Nephron (organoid): ENCODE data around the gene ANXA9.

Experiments
- H3K27ac Mint-ChIP-seq, 3 experiments: 2 replicates each; pipeline ENCODE4 v1.8.0; 2020; ENCODE audit warnings: mixed read lengths in 3 of 3, mild to moderate bottlenecking in 2 of 3, moderate library complexity in 1 of 3
- H3K27me3 Mint-ChIP-seq: 2 replicates; pipeline ENCODE4 v1.8.0; 2021; ENCODE audit warnings: low read depth, mild to moderate bottlenecking, moderate library complexity, mixed read lengths
- H3K36me3 Mint-ChIP-seq: 2 replicates; pipeline ENCODE4 v1.8.0; 2020; ENCODE audit warnings: low read depth, mixed read lengths
- H3K4me1 Mint-ChIP-seq: 2 replicates; pipeline ENCODE4 v1.8.0; 2020; ENCODE audit warnings: mixed read lengths
- H3K4me3 Mint-ChIP-seq, 3 experiments: 2 replicates each; pipeline ENCODE4 v1.8.0; 2020; ENCODE audit warnings: mild to moderate bottlenecking in 3 of 3, mixed read lengths in 3 of 3, moderate library complexity in 2 of 3
- H3K9me3 Mint-ChIP-seq: 2 replicates; pipeline ENCODE4 v1.8.0; 2020; ENCODE audit warnings: mixed read lengths
- TF ChIP-seq, protein P1 (sequence below), 3 experiments: fragments of 200-600 bp; sonication (generic); IDR thresholded peaks; one replicate each; pipeline ENCODE4 v1.5.0; 2021; ENCODE audit warnings: antibody characterized with exemption in 3 of 3; ENCODE audit not compliant: unreplicated experiment in 3 of 3

The ANXA9 gene

DNA sequence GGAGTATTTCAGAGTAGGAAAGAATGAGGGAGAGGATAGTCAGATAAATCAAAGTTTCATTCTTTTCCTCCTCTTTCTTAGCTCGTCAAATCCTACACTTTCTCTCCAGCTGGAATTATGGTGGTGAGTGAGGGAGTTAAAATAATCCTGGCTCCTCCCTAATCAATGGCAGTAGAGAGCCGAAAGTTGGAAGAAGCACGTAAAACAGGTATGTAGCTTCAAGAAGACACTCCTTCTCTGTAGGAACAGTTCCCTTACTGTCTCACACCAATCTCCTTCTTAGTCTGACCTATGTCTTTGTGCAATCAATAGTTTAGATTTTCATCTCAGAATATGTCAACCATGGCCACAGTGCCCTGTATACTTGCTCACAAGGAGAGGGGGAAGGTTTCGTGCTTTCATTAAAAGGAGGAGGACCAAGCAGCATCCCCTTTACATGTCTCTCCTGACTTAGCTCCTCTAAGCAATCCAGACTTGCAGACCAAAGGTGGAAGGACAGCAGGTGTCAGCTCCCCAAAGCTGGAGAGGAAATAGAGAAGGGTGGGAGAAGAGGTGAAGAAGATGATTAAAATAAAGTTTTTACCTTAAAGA, 23.7 kb downstream of the ANXA9 start:
- Mint-ChIP-seq H3K4me1 (peaks cover 51% of the 10 kb centered on the region), H3K4me3 (peak overlapping the region; percentile 93 to 96 (median 96)), H3K27me3 (no peaks in the 10 kb centered on the region), H3K36me3 (peaks cover 15% of the 10 kb centered on the region), H3K9me3 (no peaks in the 10 kb centered on the region), H3K27ac (peak overlapping the region; percentile 94 to 99 (median 98))
- TF ChIP-seq, protein P1, sequence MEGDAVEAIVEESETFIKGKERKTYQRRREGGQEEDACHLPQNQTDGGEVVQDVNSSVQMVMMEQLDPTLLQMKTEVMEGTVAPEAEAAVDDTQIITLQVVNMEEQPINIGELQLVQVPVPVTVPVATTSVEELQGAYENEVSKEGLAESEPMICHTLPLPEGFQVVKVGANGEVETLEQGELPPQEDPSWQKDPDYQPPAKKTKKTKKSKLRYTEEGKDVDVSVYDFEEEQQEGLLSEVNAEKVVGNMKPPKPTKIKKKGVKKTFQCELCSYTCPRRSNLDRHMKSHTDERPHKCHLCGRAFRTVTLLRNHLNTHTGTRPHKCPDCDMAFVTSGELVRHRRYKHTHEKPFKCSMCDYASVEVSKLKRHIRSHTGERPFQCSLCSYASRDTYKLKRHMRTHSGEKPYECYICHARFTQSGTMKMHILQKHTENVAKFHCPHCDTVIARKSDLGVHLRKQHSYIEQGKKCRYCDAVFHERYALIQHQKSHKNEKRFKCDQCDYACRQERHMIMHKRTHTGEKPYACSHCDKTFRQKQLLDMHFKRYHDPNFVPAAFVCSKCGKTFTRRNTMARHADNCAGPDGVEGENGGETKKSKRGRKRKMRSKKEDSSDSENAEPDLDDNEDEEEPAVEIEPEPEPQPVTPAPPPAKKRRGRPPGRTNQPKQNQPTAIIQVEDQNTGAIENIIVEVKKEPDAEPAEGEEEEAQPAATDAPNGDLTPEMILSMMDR (IDR thresholded peaks at IDR 0.05; ENCODE audit: unreplicated experiment in 3 of 3): no peak

DNA sequence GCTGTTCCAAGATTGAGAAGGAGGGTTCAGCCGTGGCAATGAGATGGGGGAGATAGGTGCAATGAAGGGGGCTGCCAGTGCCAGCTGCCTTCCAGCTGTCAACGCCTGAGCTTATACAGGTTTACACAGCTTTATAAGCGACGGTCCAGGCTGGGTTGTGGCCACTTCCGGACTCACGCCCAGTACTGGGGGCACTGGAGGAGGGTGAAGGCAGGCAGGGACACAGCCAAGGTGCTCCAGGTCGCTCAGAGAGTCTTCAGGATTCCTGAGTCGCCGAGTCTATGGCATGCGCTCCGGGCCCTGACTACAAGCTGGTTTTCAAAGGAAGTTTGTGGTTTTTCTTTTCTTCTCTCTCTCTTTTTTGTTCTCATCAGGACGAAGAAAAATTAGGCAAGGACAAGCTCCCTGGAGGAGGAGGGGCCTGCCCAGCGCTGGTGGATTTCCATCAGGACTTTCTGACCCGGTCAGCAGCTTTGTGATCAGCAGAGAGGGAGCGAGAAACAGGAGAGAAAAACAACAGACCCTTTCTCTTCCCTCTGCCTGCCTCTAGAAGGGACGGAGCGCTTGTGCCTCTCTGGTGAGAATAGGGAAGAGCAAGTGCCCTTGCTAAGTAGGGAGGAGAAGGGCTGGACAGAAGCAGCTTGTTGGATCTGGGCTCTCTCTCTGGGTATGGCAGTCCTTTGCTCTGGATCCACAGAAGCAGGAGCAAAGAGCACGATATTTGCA, 24.4 kb downstream of the ANXA9 start, which contains the start of gene MINDY1:
Gene MINDY1, minus strand, starts transcription at position 576 of the 726 bp plus-strand sequence. CDS start 4,285 bp downstream, outside the sequence.
- H3K27me3 Mint-ChIP-seq: no peaks in the 10 kb centered on the region
- H3K4me1 Mint-ChIP-seq: peaks cover 56% of the 10 kb centered on the region
- peak within 1 kb of the TSS; percentile 93 to 96 (median 96) for H3K4me3 Mint-ChIP-seq
- H3K9me3 Mint-ChIP-seq: no peaks in the 10 kb centered on the region
- H3K36me3 Mint-ChIP-seq: peaks cover 11% of the 10 kb centered on the region
- TF ChIP-seq, protein P1 (IDR thresholded peaks at IDR 0.05; ENCODE audit: unreplicated experiment in 3 of 3): peak; percentile 56 to 72 (median 65)
- H3K27ac Mint-ChIP-seq: peak within 1 kb of the TSS; percentile 94 to 99 (median 98)

DNA sequence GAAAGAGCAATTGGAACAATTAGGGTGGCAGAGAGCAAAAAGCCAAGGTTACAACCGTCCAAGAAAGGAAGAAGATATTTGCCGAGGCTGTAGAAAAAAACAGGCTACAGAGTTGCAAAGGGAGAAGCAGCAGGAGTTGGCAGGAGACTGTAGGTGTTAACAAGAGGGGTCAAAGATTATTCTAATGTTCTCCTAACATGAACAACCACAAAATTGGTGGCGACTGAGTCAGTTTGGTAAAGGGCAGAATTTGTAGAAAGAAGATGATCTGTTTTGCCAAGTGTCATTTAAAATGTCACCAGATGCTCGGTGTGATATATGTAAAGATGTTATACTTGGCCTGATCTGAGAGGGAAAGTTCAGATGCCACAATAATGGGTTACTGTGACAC, 25.8 kb downstream of the ANXA9 start:
- TF ChIP-seq, protein P1 (IDR thresholded peaks at IDR 0.05; ENCODE audit: unreplicated experiment in 3 of 3): no peak
- peaks cover 57% of the 10 kb centered on the region for H3K4me1 Mint-ChIP-seq
- H3K4me3 Mint-ChIP-seq: peak overlapping the region; percentile 93 to 96 (median 96)

DNA sequence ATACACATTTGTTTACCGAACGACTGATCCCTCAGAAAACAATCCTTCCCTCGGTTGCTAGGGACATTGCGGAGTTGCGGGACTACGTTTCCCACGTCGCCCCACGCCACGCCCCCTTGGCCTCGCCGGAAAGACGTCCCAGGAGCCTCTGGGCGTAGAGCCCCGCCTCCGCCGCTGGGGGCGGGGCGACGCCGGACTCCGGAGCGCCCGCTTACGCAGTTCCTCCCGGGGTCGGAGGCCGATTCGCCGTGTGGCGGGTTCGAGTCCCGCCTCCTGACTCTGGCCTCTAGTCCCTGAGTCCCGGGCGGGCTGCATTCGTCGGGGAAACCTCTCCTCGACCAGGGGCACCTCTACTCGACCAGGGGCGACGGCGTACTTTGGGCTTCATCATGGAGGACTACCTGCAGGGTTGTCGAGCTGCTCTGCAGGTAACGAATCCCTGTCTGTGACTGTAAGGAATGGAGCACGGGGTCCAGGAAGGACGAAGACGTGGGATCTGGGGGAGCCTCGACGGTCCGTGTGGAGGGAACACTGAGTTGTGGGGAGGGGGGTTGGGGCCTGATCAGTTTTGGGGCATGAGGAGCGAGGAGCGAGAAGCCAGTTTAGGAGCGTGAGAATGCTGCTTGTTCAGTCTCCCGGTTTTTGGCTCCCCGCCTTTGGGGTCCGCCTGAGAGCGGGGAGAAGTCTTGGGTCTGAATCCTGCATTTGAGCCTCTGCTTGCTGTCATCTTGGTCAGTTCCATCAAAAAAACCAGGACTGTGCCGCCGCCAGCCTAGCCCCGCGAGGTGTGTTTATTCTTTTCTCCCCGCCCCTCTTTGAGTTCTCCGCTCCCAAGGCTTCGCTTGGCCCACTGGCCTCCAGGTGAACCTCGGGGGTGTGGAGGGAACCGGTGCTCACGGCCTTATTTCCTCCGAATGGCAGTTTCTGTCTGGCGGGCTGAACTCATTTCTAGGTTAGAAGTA, 26.4 kb downstream of the ANXA9 start, which contains the start of gene PRUNE1:
Gene PRUNE1, plus strand, starts transcription at position 206 of the 962 bp plus-strand sequence. Its CDS starts 184 bp downstream, at position 390.
- H3K27me3 Mint-ChIP-seq: no peaks in the 10 kb centered on the region

More for the DNA sequence above, 25.8 kb downstream of the ANXA9 start:
- H3K27ac Mint-ChIP-seq: peak overlapping the region; percentile 94 to 99 (median 98)
- H3K27me3 Mint-ChIP-seq: no peaks in the 10 kb centered on the region
- H3K9me3 Mint-ChIP-seq: no peaks in the 10 kb centered on the region
- peaks cover 5% of the 10 kb centered on the region for H3K36me3 Mint-ChIP-seq

DNA sequence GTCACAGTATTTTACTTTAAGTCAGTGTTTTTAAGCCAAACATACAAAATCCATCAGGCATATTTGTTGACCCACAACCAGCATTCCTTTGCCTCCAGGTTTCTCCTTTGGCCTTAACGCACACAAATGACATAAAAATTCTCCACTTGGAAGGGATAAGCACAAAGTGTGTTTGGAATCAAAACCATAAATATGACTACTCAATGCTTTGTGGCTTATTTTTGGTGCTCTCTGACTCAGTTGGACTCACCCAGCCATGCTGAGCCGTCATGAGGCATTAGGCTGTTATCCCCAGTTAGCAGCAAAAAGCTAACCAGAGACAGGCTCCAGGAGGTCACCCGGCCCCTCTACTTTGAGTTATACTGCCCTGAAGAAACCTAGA, 27.1 kb downstream of the ANXA9 start:
- Mint-ChIP-seq H3K27me3 (no peaks in the 10 kb centered on the region), H3K36me3 (peaks cover 4% of the 10 kb centered on the region)

More for the DNA sequence above, 26.4 kb downstream of the ANXA9 start, which contains the start of gene PRUNE1:
- Mint-ChIP-seq H3K4me3 (peak within 1 kb of the TSS; percentile 93 to 96 (median 96)), H3K36me3 (peaks cover 4% of the 10 kb centered on the region), H3K9me3 (no peaks in the 10 kb centered on the region), H3K4me1 (peaks cover 60% of the 10 kb centered on the region), H3K27ac (peak within 1 kb of the TSS; percentile 94 to 99 (median 98))
- TF ChIP-seq, protein P1 (IDR thresholded peaks at IDR 0.05; ENCODE audit: unreplicated experiment in 3 of 3): no peak

More for the DNA sequence above, 27.1 kb downstream of the ANXA9 start:
- TF ChIP-seq, protein P1 (IDR thresholded peaks at IDR 0.05; ENCODE audit: unreplicated experiment in 3 of 3): no peak
- Mint-ChIP-seq H3K9me3 (no peaks in the 10 kb centered on the region), H3K27ac (peak overlapping the region; percentile 94 to 99 (median 98)), H3K4me1 (peaks cover 62% of the 10 kb centered on the region), H3K4me3 (peak overlapping the region; percentile 93 to 96 (median 96))
